ENCODE measurements around the gene MRPL52.

DNA sequence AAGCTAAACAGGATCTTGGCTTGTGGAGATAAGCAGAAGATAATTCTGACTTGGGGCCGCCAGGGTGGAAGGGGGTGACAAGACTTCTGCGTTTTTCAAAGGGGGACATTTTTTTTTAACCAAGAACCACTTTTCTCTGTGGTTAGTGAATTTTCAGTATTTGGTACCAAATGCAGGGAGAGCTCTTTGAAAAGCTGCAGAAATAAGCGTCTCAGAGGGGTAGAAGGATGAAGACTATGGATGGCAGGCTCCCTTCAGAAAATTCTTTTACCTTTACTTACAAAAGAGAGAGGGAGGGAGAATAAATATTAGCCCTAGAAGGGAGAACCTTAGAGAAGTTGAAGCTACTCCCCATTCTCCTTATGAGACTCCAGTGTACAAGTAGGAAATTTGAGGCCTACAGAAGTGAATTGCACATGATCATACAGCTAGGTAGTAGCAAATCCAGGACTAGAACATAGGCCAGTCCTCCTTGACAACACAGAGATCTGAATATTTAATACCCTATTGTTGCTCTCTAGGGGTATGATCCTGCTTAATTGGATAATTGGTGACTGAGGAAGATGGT lies 840 bp downstream of the MRPL52 start:
- TF ChIP-seq ESRRA (IDR thresholded peaks at IDR 0.05; ENCODE audit: borderline replicate concordance, low read length) (no peak), EP300 (IDR thresholded peaks at IDR 0.05) (no peak), KDM1A (IDR thresholded peaks at IDR 0.05; ENCODE audit: low read depth) (no peak), EHMT2 (IDR thresholded peaks at IDR 0.05; ENCODE audit: low read depth) (no peak), GATA3 (IDR thresholded peaks at IDR 0.05; ENCODE audit: borderline replicate concordance) (no peak), KDM5A (IDR thresholded peaks at IDR 0.05) (no peak), JUNB (IDR thresholded peaks at IDR 0.05) (no peak), MAFK (IDR thresholded peaks at IDR 0.05; ENCODE audit: partially characterized antibody) (no peak), CHD2 (IDR thresholded peaks at IDR 0.05; ENCODE audit: low read length, partially characterized antibody) (no peak), BHLHE40 (IDR thresholded peaks at IDR 0.05; ENCODE audit: low read depth, low read length) (no peak), RCOR1 (IDR thresholded peaks at IDR 0.05; ENCODE audit: low read depth, low read length) (no peak), RFX5 (IDR thresholded peaks at IDR 0.05) (no peak)
- TF ChIP-seq, protein P1, sequence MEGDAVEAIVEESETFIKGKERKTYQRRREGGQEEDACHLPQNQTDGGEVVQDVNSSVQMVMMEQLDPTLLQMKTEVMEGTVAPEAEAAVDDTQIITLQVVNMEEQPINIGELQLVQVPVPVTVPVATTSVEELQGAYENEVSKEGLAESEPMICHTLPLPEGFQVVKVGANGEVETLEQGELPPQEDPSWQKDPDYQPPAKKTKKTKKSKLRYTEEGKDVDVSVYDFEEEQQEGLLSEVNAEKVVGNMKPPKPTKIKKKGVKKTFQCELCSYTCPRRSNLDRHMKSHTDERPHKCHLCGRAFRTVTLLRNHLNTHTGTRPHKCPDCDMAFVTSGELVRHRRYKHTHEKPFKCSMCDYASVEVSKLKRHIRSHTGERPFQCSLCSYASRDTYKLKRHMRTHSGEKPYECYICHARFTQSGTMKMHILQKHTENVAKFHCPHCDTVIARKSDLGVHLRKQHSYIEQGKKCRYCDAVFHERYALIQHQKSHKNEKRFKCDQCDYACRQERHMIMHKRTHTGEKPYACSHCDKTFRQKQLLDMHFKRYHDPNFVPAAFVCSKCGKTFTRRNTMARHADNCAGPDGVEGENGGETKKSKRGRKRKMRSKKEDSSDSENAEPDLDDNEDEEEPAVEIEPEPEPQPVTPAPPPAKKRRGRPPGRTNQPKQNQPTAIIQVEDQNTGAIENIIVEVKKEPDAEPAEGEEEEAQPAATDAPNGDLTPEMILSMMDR (IDR thresholded peaks at IDR 0.05): no peak
- TF ChIP-seq, protein P2, sequence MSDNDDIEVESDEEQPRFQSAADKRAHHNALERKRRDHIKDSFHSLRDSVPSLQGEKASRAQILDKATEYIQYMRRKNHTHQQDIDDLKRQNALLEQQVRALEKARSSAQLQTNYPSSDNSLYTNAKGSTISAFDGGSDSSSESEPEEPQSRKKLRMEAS (IDR thresholded peaks at IDR 0.05): no peak

Data from A549 (cell line).